ENCODE results near the gene RCOR2. TPM values are rescaled to one million over a fixed set of nuclear protein-coding genes. Genes with fewer than 3 reads are reported as not detected.

RCOR2 gene
- total and polyA plus RNA-seq, 2 donors: 0.87 to 2.4 TPM

GRCh38 chr11:63945477-63946163, 28.7 kb upstream of the RCOR2 start:
- DNase-seq (ENCODE audit: low read depth in 6 of 9, low spot score in 9 of 9): peak in 4 of 9 donors; percentile 31 to 67 (median 52)
- Histone ChIP-seq H3K4me1 (ENCODE audit: control insufficient read depth in 2 of 2, insufficient read depth in 2 of 2, low read length in 2 of 2) (peaks cover 0 to 6% of the 10 kb centered on the region in 2 donors), H3K36me3 (ENCODE audit: control insufficient read depth in 2 of 2, insufficient read depth in 2 of 2, low read length in 1 of 2) (peaks cover 18 to 27% of the 10 kb centered on the region in 2 donors), H3K9me3 (ENCODE audit: control insufficient read depth in 2 of 2, insufficient read depth in 1 of 2, low read length in 1 of 2) (no peaks in the 10 kb centered on the region), H3K4me3 (ENCODE audit: low read length in 2 of 2) (no peak overlapping the region), H3K27me3 (ENCODE audit: control insufficient read depth in 2 of 2, insufficient read depth in 1 of 2, low read length in 1 of 2) (no peaks in the 10 kb centered on the region), H3K27ac (ENCODE audit: low read depth in 1 of 2, low read length in 1 of 2) (no peak overlapping the region)
- 75% methylated on average over 14 of the region's 14 CpGs for WGBS

DNA sequence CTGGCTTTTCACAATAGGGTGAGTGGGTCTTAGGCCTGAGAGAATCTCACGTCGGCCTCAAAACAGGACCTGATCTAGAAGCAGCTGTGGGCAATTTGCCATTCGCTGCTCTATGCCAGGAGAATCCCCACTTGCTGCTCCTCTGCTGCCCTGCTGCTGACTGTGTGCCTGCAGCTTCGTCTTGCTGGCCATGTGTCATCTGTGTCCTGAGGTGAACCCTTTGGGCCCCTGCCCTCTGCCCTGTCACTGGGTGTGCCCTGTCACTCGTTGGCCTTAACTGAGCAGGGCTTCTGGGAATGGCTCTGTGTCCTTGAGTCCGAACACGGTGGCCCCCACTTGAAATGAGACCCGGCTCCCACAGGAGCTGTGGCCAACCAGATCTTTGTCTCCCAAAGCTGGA, 28.0 kb upstream of the RCOR2 start:
- Histone ChIP-seq H3K9me3 (ENCODE audit: control insufficient read depth in 2 of 2, insufficient read depth in 1 of 2, low read length in 1 of 2) (no peaks in the 10 kb centered on the region), H3K27ac (ENCODE audit: low read depth in 1 of 2, low read length in 1 of 2) (no peak overlapping the region), H3K4me1 (ENCODE audit: control insufficient read depth in 2 of 2, insufficient read depth in 2 of 2, low read length in 2 of 2) (peaks cover 0 to 9% of the 10 kb centered on the region in 2 donors), H3K4me3 (ENCODE audit: low read length in 2 of 2) (no peak overlapping the region), H3K36me3 (ENCODE audit: control insufficient read depth in 2 of 2, insufficient read depth in 2 of 2, low read length in 1 of 2) (peaks cover 18 to 27% of the 10 kb centered on the region in 2 donors), H3K27me3 (ENCODE audit: control insufficient read depth in 2 of 2, insufficient read depth in 1 of 2, low read length in 1 of 2) (no peaks in the 10 kb centered on the region)
- no peak for DNase-seq (ENCODE audit: low read depth in 6 of 9, low spot score in 9 of 9)
- WGBS: 94% methylated on average over 8 of the region's 8 CpGs

- Histone ChIP-seq H3K27ac (ENCODE audit: low read depth in 1 of 2, low read length in 1 of 2) (no peak overlapping the region), H3K9me3 (ENCODE audit: control insufficient read depth in 2 of 2, insufficient read depth in 1 of 2, low read length in 1 of 2) (no peaks in the 10 kb centered on the region), H3K27me3 (ENCODE audit: control insufficient read depth in 2 of 2, insufficient read depth in 1 of 2, low read length in 1 of 2) (no peaks in the 10 kb centered on the region), H3K4me1 (ENCODE audit: control insufficient read depth in 2 of 2, insufficient read depth in 2 of 2, low read length in 2 of 2) (peaks cover 4 to 23% of the 10 kb centered on the region in 2 donors), H3K36me3 (ENCODE audit: control insufficient read depth in 2 of 2, insufficient read depth in 2 of 2, low read length in 1 of 2) (peaks cover 18 to 24% of the 10 kb centered on the region in 2 donors), H3K4me3 (ENCODE audit: low read length in 2 of 2) (no peak overlapping the region)
- DNase-seq (ENCODE audit: low read depth in 6 of 9, low spot score in 9 of 9): no peak
- WGBS: 98% methylated on average over 3 of the region's 3 CpGs
These were observed 25.8 kb upstream of the RCOR2 start for GRCh38 chr11:63942803-63943202.

- H3K9me3 ChIP-seq (ENCODE audit: control insufficient read depth in 2 of 2, insufficient read depth in 1 of 2, low read length in 1 of 2): no peaks in the 10 kb centered on the region
These were observed 24.9 kb upstream of the RCOR2 start for GRCh38 chr11:63941901-63942300.

GRCh38 chr11:63940786-63941185, 23.8 kb upstream of the RCOR2 start:
- peaks cover 4 to 23% of the 10 kb centered on the region in 2 donors for H3K4me1 ChIP-seq (ENCODE audit: control insufficient read depth in 2 of 2, insufficient read depth in 2 of 2, low read length in 2 of 2)
- H3K36me3 ChIP-seq (ENCODE audit: control insufficient read depth in 2 of 2, insufficient read depth in 2 of 2, low read length in 1 of 2): peaks cover 6 to 9% of the 10 kb centered on the region in 2 donors
- peak in 1 of 9 donors; percentile 14 for DNase-seq (ENCODE audit: low read depth in 6 of 9, low spot score in 9 of 9)
- no peaks in the 10 kb centered on the region for H3K27me3 ChIP-seq (ENCODE audit: control insufficient read depth in 2 of 2, insufficient read depth in 1 of 2, low read length in 1 of 2)
- H3K27ac ChIP-seq (ENCODE audit: low read depth in 1 of 2, low read length in 1 of 2): peak overlapping the region in 1 of 2 donors; percentile 3
- WGBS: 68% methylated on average over 6 of the region's 6 CpGs
- H3K4me3 ChIP-seq (ENCODE audit: low read length in 2 of 2): no peak overlapping the region
- no peaks in the 10 kb centered on the region for H3K9me3 ChIP-seq (ENCODE audit: control insufficient read depth in 2 of 2, insufficient read depth in 1 of 2, low read length in 1 of 2)

More at GRCh38 chr11:63941901-63942300, 24.9 kb upstream of the RCOR2 start:
- Histone ChIP-seq H3K4me1 (ENCODE audit: control insufficient read depth in 2 of 2, insufficient read depth in 2 of 2, low read length in 2 of 2) (peaks cover 4 to 23% of the 10 kb centered on the region in 2 donors), H3K4me3 (ENCODE audit: low read length in 2 of 2) (no peak overlapping the region), H3K27ac (ENCODE audit: low read depth in 1 of 2, low read length in 1 of 2) (no peak overlapping the region), H3K27me3 (ENCODE audit: control insufficient read depth in 2 of 2, insufficient read depth in 1 of 2, low read length in 1 of 2) (no peaks in the 10 kb centered on the region), H3K36me3 (ENCODE audit: control insufficient read depth in 2 of 2, insufficient read depth in 2 of 2, low read length in 1 of 2) (peaks cover 16 to 19% of the 10 kb centered on the region in 2 donors)
- WGBS: 97% methylated on average over 4 of the region's 4 CpGs
- no peak for DNase-seq (ENCODE audit: low read depth in 6 of 9, low spot score in 9 of 9)

GRCh38 chr11:63939397-63939891, 22.5 kb upstream of the RCOR2 start:
- Histone ChIP-seq H3K4me1 (ENCODE audit: control insufficient read depth in 2 of 2, insufficient read depth in 2 of 2, low read length in 2 of 2) (peaks cover 4 to 17% of the 10 kb centered on the region in 2 donors), H3K36me3 (ENCODE audit: control insufficient read depth in 2 of 2, insufficient read depth in 2 of 2, low read length in 1 of 2) (peaks cover 3 to 9% of the 10 kb centered on the region in 2 donors), H3K27ac (ENCODE audit: low read depth in 1 of 2, low read length in 1 of 2) (peak overlapping the region; percentile 76 to 87), H3K9me3 (ENCODE audit: control insufficient read depth in 2 of 2, insufficient read depth in 1 of 2, low read length in 1 of 2) (no peaks in the 10 kb centered on the region), H3K4me3 (ENCODE audit: low read length in 2 of 2) (peak overlapping the region; percentile 71 to 85), H3K27me3 (ENCODE audit: control insufficient read depth in 2 of 2, insufficient read depth in 1 of 2, low read length in 1 of 2) (no peaks in the 10 kb centered on the region)
- DNase-seq (ENCODE audit: low read depth in 6 of 9, low spot score in 9 of 9): peak in 2 of 9 donors; percentile 34 to 52
- 3% methylated on average over 26 of the region's 26 CpGs for WGBS

GRCh38 chr11:63938479-63939396, 21.8 kb upstream of the RCOR2 start, which contains the start of gene NAA40:
Gene NAA40 (plus strand): TSS chr11:63939002. CDS start chr11:63939097, 95 bp downstream.
- under 1% methylated on average over 89 of the region's 92 CpGs for WGBS

GRCh38 chr11:63937713-63938478, 20.9 kb upstream of the RCOR2 start:
- Histone ChIP-seq H3K36me3 (ENCODE audit: control insufficient read depth in 2 of 2, insufficient read depth in 2 of 2, low read length in 1 of 2) (peaks cover 3% of the 10 kb centered on the region in 2 donors), H3K27ac (ENCODE audit: low read depth in 1 of 2, low read length in 1 of 2) (peak overlapping the region in 1 of 2 donors; percentile 59), H3K27me3 (ENCODE audit: control insufficient read depth in 2 of 2, insufficient read depth in 1 of 2, low read length in 1 of 2) (no peaks in the 10 kb centered on the region), H3K9me3 (ENCODE audit: control insufficient read depth in 2 of 2, insufficient read depth in 1 of 2, low read length in 1 of 2) (no peaks in the 10 kb centered on the region), H3K4me1 (ENCODE audit: control insufficient read depth in 2 of 2, insufficient read depth in 2 of 2, low read length in 2 of 2) (peaks cover 4 to 17% of the 10 kb centered on the region in 2 donors), H3K4me3 (ENCODE audit: low read length in 2 of 2) (peak overlapping the region; percentile 71 to 85)
- WGBS: 23% methylated on average over 30 of the region's 30 CpGs
- peak in 1 of 9 donors; percentile 30 for DNase-seq (ENCODE audit: low read depth in 6 of 9, low spot score in 9 of 9)

More at GRCh38 chr11:63938479-63939396, 21.8 kb upstream of the RCOR2 start, which contains the start of gene NAA40:
- DNase-seq (ENCODE audit: low read depth in 6 of 9, low spot score in 9 of 9): peak in 8 of 9 donors; percentile 66 to 93 (median 84)
- Histone ChIP-seq H3K4me1 (ENCODE audit: control insufficient read depth in 2 of 2, insufficient read depth in 2 of 2, low read length in 2 of 2) (peaks cover 4 to 17% of the 10 kb centered on the region in 2 donors), H3K27me3 (ENCODE audit: control insufficient read depth in 2 of 2, insufficient read depth in 1 of 2, low read length in 1 of 2) (no peaks in the 10 kb centered on the region), H3K9me3 (ENCODE audit: control insufficient read depth in 2 of 2, insufficient read depth in 1 of 2, low read length in 1 of 2) (no peaks in the 10 kb centered on the region), H3K36me3 (ENCODE audit: control insufficient read depth in 2 of 2, insufficient read depth in 2 of 2, low read length in 1 of 2) (peaks cover 3 to 9% of the 10 kb centered on the region in 2 donors), H3K4me3 (ENCODE audit: low read length in 2 of 2) (peak within 1 kb of the TSS; percentile 71 to 85), H3K27ac (ENCODE audit: low read depth in 1 of 2, low read length in 1 of 2) (peak within 1 kb of the TSS; percentile 76 to 87)
